ENCODE measurements around the gene COBL. TPM values are rescaled to one million over a fixed set of nuclear protein-coding genes. Genes with fewer than 3 reads are reported as not detected.

COBL gene
- total RNA-seq, 2 donors from 2014 or later, result 27.5 to 28.3 TPM

DNA sequence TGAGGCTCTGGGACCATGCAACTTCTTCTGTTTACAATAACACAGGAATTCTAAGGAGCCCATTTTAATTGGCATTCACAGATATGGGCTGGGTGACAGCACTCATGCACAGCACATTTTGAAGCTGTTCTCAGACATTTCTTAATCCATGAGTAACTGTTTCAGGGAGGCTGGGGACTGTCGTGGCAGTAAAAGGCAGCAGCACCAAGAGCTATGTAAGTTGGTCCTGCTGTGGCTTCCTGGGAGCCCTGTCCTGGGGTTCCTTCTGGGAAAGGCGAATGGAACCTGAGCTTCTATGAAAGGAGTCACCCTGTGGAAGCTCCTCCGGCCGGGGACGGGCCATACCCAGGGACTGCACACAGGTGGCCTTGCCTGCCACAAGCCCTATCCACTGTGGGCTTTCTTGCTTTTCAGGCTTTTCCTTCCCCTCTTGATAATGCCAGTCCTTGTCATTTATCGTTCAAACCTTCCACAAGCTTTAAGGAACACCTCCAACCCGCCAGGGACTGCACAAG, 40.5 kb downstream of the COBL start:
- peaks cover 4% of the 10 kb centered on the region for H3K36me3 Mint-ChIP-seq (ENCODE audit: low read depth)
- peaks cover 18% of the 10 kb centered on the region for H3K4me1 Mint-ChIP-seq
- peaks cover 2% of the 10 kb centered on the region for H3K27me3 Mint-ChIP-seq (ENCODE audit: insufficient read depth)
- no peak overlapping the region for H3K27ac ChIP-seq (ENCODE audit: low read depth, low read length)
- TF ChIP-seq, protein P1, sequence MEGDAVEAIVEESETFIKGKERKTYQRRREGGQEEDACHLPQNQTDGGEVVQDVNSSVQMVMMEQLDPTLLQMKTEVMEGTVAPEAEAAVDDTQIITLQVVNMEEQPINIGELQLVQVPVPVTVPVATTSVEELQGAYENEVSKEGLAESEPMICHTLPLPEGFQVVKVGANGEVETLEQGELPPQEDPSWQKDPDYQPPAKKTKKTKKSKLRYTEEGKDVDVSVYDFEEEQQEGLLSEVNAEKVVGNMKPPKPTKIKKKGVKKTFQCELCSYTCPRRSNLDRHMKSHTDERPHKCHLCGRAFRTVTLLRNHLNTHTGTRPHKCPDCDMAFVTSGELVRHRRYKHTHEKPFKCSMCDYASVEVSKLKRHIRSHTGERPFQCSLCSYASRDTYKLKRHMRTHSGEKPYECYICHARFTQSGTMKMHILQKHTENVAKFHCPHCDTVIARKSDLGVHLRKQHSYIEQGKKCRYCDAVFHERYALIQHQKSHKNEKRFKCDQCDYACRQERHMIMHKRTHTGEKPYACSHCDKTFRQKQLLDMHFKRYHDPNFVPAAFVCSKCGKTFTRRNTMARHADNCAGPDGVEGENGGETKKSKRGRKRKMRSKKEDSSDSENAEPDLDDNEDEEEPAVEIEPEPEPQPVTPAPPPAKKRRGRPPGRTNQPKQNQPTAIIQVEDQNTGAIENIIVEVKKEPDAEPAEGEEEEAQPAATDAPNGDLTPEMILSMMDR (conservative IDR thresholded peaks at IDR 0.05), result no peak
- H3K4me1 ChIP-seq (ENCODE audit: control insufficient read depth, insufficient read depth, low read length), result peaks cover 6% of the 10 kb centered on the region
- DNase-seq, result no peak
- no peaks in the 10 kb centered on the region for H3K9me3 Mint-ChIP-seq
- no peak overlapping the region for H3K9ac ChIP-seq (ENCODE audit: extremely low read depth, low read length, poor library complexity, severe bottlenecking)
- no peak overlapping the region for H3K4me3 ChIP-seq (ENCODE audit: low read length)
- H3K4me3 Mint-ChIP-seq, result no peak overlapping the region
- no peaks in the 10 kb centered on the region for H3K9me3 ChIP-seq (ENCODE audit: control insufficient read depth, low read length)
- no peaks in the 10 kb centered on the region for H3K27me3 ChIP-seq (ENCODE audit: control insufficient read depth, insufficient read depth, low read length, poor library complexity, severe bottlenecking)
- no peaks in the 10 kb centered on the region for H3K36me3 ChIP-seq (ENCODE audit: control insufficient read depth, insufficient read depth, low read length)
- 75 to 91% methylated on average over 1 to 7 of the region's 7 CpGs for WGBS, 2 experiments (ENCODE audit: insufficient coverage in 1 of 2, insufficient read length in 1 of 2)
- no peak overlapping the region for H3K27ac Mint-ChIP-seq

DNA sequence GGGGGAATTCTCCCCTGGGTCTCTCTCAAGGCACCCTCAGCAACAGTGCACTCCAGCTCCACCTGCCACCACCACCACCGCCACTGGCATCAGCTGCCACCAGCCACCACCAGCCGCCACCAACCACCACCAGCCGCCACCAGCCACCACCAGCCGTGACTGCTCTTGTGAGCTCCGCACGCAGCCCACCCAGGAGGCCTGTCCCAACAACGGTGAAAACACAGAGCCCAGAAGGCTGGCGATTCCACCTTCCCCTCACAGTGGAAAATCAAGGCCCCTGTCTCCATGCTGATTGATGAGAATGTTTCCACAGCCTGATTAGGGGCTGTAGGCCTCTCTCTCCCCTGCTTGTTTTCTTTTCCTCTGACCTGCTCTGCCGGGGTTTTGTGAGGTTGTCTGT, 41.1 kb downstream of the COBL start:
- Mint-ChIP-seq H3K27ac (no peak overlapping the region), H3K4me3 (no peak overlapping the region), H3K4me1 (peaks cover 21% of the 10 kb centered on the region), H3K36me3 (ENCODE audit: low read depth) (peaks cover 4% of the 10 kb centered on the region), H3K9me3 (no peaks in the 10 kb centered on the region), H3K27me3 (ENCODE audit: insufficient read depth) (peaks cover 2% of the 10 kb centered on the region)
- Histone ChIP-seq H3K9ac (ENCODE audit: extremely low read depth, low read length, poor library complexity, severe bottlenecking) (no peak overlapping the region), H3K27ac (ENCODE audit: low read depth, low read length) (no peak overlapping the region), H3K36me3 (ENCODE audit: control insufficient read depth, insufficient read depth, low read length) (no peaks in the 10 kb centered on the region), H3K27me3 (ENCODE audit: control insufficient read depth, insufficient read depth, low read length, poor library complexity, severe bottlenecking) (no peaks in the 10 kb centered on the region), H3K4me3 (ENCODE audit: low read length) (no peak overlapping the region), H3K9me3 (ENCODE audit: control insufficient read depth, low read length) (no peaks in the 10 kb centered on the region), H3K4me1 (ENCODE audit: control insufficient read depth, insufficient read depth, low read length) (peaks cover 6% of the 10 kb centered on the region)
- DNase-seq, result no peak
- TF ChIP-seq, protein P1 (conservative IDR thresholded peaks at IDR 0.05), result no peak
- WGBS, 2 experiments (ENCODE audit: insufficient coverage in 1 of 2, insufficient read length in 1 of 2), result 82 to 93% methylated on average over 4 to 8 of the region's 9 CpGs

DNA sequence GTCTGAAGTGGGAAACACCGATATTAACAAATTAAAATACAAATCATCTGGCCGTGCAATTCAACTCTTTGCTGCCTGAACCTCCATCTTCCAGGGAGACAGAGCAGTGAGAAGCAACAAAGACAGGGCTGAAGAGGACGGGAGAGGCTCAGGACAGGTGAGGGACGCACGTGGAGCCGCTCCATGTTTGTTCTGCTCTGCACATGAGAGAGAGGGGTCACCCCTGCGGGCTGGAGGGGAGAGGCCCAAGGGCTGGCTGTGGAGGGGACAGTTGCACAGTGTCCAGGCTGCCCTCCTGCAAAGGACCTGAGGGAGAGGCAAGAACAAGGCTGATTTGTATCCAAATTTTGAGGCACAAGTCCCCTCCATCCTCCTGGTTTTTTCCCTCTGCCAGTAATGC, 41.7 kb downstream of the COBL start:
- Histone ChIP-seq H3K4me1 (ENCODE audit: control insufficient read depth, insufficient read depth, low read length) (peaks cover 6% of the 10 kb centered on the region), H3K4me3 (ENCODE audit: low read length) (no peak overlapping the region), H3K27me3 (ENCODE audit: control insufficient read depth, insufficient read depth, low read length, poor library complexity, severe bottlenecking) (no peaks in the 10 kb centered on the region), H3K27ac (ENCODE audit: low read depth, low read length) (no peak overlapping the region), H3K36me3 (ENCODE audit: control insufficient read depth, insufficient read depth, low read length) (no peaks in the 10 kb centered on the region), H3K9me3 (ENCODE audit: control insufficient read depth, low read length) (no peaks in the 10 kb centered on the region), H3K9ac (ENCODE audit: extremely low read depth, low read length, poor library complexity, severe bottlenecking) (no peak overlapping the region)
- Mint-ChIP-seq H3K4me3 (no peak overlapping the region), H3K27ac (no peak overlapping the region), H3K4me1 (peaks cover 21% of the 10 kb centered on the region), H3K36me3 (ENCODE audit: low read depth) (peaks cover 4% of the 10 kb centered on the region), H3K9me3 (no peaks in the 10 kb centered on the region), H3K27me3 (ENCODE audit: insufficient read depth) (peaks cover 2% of the 10 kb centered on the region)
- no peak for DNase-seq
- TF ChIP-seq, protein P1 (conservative IDR thresholded peaks at IDR 0.05), result no peak
- 95 to 100% methylated on average over 6 to 7 of the region's 7 CpGs for WGBS, 2 experiments (ENCODE audit: insufficient coverage in 1 of 2, insufficient read length in 1 of 2)
